SK-N-SH (cell line): Measurements from ENCODE around the gene WWC2. TPM values are rescaled to one million over a fixed set of nuclear protein-coding genes. Genes with fewer than 3 reads are reported as not detected.

Experiments
- CTCF ChIA-PET: fragments of 300-600, 350-600 bp; formaldehyde crosslinking; extraction: SDS; loops from one replicate; lab custom pipeline; 2021; lab: Yijun Ruan, JAX
- POLR2A ChIA-PET: fragments of 350-600 bp; sonication (Branson Sonifier 250); formaldehyde crosslinking; extraction: SDS; loops from one replicate; lab custom pipeline; 2020; ENCODE audit warnings: antibody characterized with exemption, inconsistent platforms; lab: Yijun Ruan, JAX
- DNase-seq: peaks from one replicate; pipeline ENCODE4 v3.0.0; 2012
- H2AFZ ChIP-seq: fragments of 200-600 bp; sonication (generic); 2 replicates; pipeline ENCODE4 v1.8.1; 2016; ENCODE audit warnings: antibody characterized with exemption, mild to moderate bottlenecking, low read depth
- H3F3A ChIP-seq: fragments of 200-600 bp; sonication (generic); replicated peaks from 2 replicates; pipeline ENCODE3; 2016; ENCODE audit warnings: antibody characterized with exemption, mild to moderate bottlenecking; ENCODE audit not compliant: insufficient read depth
- H3K27ac ChIP-seq, 2 experiments: fragments of 200-500 bp in 1 of 2; fragments of 200-600 bp in 1 of 2; sonication (Bioruptor generic) in 1 of 2; sonication (generic), shearing (Covaris generic) in 1 of 2; 2 replicates each; pipeline versions ENCODE4 v1.5.1 to v1.6.1; 2014 to 2016; ENCODE audit warnings: low read depth in 2 of 2, inconsistent platforms in 1 of 2, low read length in 1 of 2, mild to moderate bottlenecking in 1 of 2, mixed read lengths in 1 of 2
- H3K27me3 ChIP-seq: fragments of 200-600 bp; sonication (generic), shearing (Covaris generic); 2 replicates; pipeline ENCODE4 v1.6.1; 2016; ENCODE audit warnings: mixed run types; ENCODE audit not compliant: insufficient read depth
- H3K36me3 ChIP-seq, 2 experiments: fragments of 200-500 bp in 1 of 2; fragments of 200-600 bp in 1 of 2; sonication (Bioruptor generic) in 1 of 2; sonication (generic) in 1 of 2; replicated peaks in 1 of 2; 2 replicates each; pipeline versions ENCODE3 to v1.5.1; 2014 to 2016; ENCODE audit warnings: low read length in 1 of 2, mild to moderate bottlenecking in 1 of 2; ENCODE audit not compliant: insufficient read depth in 2 of 2, control insufficient read depth in 1 of 2
- H3K4me1 ChIP-seq, 2 experiments: fragments of 200-500 bp in 1 of 2; fragments of 200-600 bp in 1 of 2; sonication (Bioruptor generic) in 1 of 2; sonication (generic), shearing (Covaris generic) in 1 of 2; 2 replicates each; pipeline versions ENCODE4 v1.5.1 to v1.6.1; 2014 to 2016; ENCODE audit warnings: low read depth in 1 of 2, low read length in 1 of 2, mixed run types in 1 of 2; ENCODE audit not compliant: insufficient read depth in 2 of 2, control insufficient read depth in 1 of 2
- H3K4me2 ChIP-seq: fragments of 200-600 bp; sonication (generic), shearing (Covaris generic); 2 replicates; pipeline ENCODE4 v1.6.1; 2017; ENCODE audit warnings: mixed run types
- H3K4me3 ChIP-seq, 2 experiments: fragments of 200-500 bp in 1 of 2; fragments of 200-600 bp in 1 of 2; sonication (Bioruptor generic) in 1 of 2; sonication (generic), shearing (Covaris generic) in 1 of 2; 2 replicates each; pipeline versions ENCODE4 v1.5.1 to v1.8.1; 2014 to 2016; ENCODE audit warnings: low read depth in 2 of 2, inconsistent platforms in 1 of 2, low read length in 1 of 2, mild to moderate bottlenecking in 1 of 2, mixed read lengths in 1 of 2, moderate library complexity in 1 of 2
- H3K79me2 ChIP-seq: fragments of 200-600 bp; sonication (generic); 2 replicates; pipeline ENCODE4 v1.8.1; 2017; ENCODE audit warnings: mild to moderate bottlenecking; ENCODE audit not compliant: insufficient read depth
- H3K9ac ChIP-seq: fragments of 200-600 bp; sonication (generic); 2 replicates; pipeline ENCODE4 v1.6.1; 2017; ENCODE audit warnings: mixed run types
- H3K9me2 ChIP-seq: fragments of 200-600 bp; sonication (generic); 2 replicates; pipeline ENCODE4 v1.6.1; 2017; ENCODE audit warnings: mixed run types
- H3K9me3 ChIP-seq: fragments of 200-600 bp; sonication (generic); 2 replicates; pipeline ENCODE4 v1.6.1; 2017; ENCODE audit warnings: mixed run types, mild to moderate bottlenecking, moderate library complexity
- H4K20me1 ChIP-seq: fragments of 200-600 bp; sonication (generic); 2 replicates; pipeline ENCODE4 v1.6.1; 2017; ENCODE audit warnings: mild to moderate bottlenecking, mixed run types; ENCODE audit not compliant: insufficient read depth
- FOXJ3 ChIP-seq: sonication (generic); formaldehyde crosslinking; IDR thresholded peaks from 2 replicates; pipeline ENCODE4 v1.5.1; 2020; ENCODE audit warnings: mild to moderate bottlenecking, missing genetic modification reagents
- GABPA ChIP-seq: IDR thresholded peaks from 2 replicates; pipeline ENCODE4 v1.4.0; 2012; ENCODE audit warnings: low read depth, mild to moderate bottlenecking
- NFIC ChIP-seq: IDR thresholded peaks from 2 replicates; pipeline ENCODE4 v1.4.0; 2012; ENCODE audit warnings: borderline replicate concordance
- RCOR1 ChIP-seq: fragments of 150-350 bp; IDR thresholded peaks from 2 replicates; pipeline ENCODE4 v1.6.1; 2017; ENCODE audit warnings: antibody characterized with exemption, low read length
- RXRA ChIP-seq: IDR thresholded peaks from 2 replicates; pipeline ENCODE4 v1.4.0; 2012; ENCODE audit warnings: low read depth, mild to moderate bottlenecking, borderline replicate concordance
- SMC3 ChIP-seq: IDR thresholded peaks from 2 replicates; pipeline ENCODE4 v1.6.1; 2012; ENCODE audit warnings: low read depth, low read length, improper control_type of control experiment
- TAF1 ChIP-seq: IDR thresholded peaks from 2 replicates; pipeline ENCODE4 v1.6.1; 2012; ENCODE audit warnings: low read depth, mild to moderate bottlenecking, low read length, moderate library complexity, borderline replicate concordance
- WGBS: methylation state at CpG from one replicate; pipeline ENCODE4 v1.1.6; 2017; ENCODE audit warnings: low lambda C conversion rate; 5-methylcytosine and 5-hydroxymethylcytosine counted together
- polyA plus RNA-seq, 3 experiments: library from polyadenylated mRNA; depleted of rRNA; stranded (reverse); fragments of >200 nt; gene quantifications; 2 replicates each; pipeline ENCODE4 v1.2.3, GENCODE V29; 2012
- TF ChIP-seq, protein P1 (sequence below): IDR thresholded peaks from 2 replicates; pipeline ENCODE4 v1.6.1; 2012; ENCODE audit warnings: mild to moderate bottlenecking, low read depth, low read length, moderate library complexity
- TF ChIP-seq, protein P2 (sequence below): IDR thresholded peaks from 2 replicates; pipeline ENCODE4; 2012
- TF ChIP-seq, protein P3 (sequence below): IDR thresholded peaks from 2 replicates; pipeline ENCODE4 v1.4.0; 2012; ENCODE audit warnings: low read depth
- TF ChIP-seq, protein P4 (sequence below): fragments of 150-350 bp; IDR thresholded peaks from 2 replicates; pipeline ENCODE4 v1.6.1; 2017; ENCODE audit warnings: antibody characterized with exemption, low read length, low read depth, borderline replicate concordance

The WWC2 gene
- polyA plus RNA-seq, 1 of the 3 experiments (the other 2 are of a cell fraction) = 18.4 TPM

DNA sequence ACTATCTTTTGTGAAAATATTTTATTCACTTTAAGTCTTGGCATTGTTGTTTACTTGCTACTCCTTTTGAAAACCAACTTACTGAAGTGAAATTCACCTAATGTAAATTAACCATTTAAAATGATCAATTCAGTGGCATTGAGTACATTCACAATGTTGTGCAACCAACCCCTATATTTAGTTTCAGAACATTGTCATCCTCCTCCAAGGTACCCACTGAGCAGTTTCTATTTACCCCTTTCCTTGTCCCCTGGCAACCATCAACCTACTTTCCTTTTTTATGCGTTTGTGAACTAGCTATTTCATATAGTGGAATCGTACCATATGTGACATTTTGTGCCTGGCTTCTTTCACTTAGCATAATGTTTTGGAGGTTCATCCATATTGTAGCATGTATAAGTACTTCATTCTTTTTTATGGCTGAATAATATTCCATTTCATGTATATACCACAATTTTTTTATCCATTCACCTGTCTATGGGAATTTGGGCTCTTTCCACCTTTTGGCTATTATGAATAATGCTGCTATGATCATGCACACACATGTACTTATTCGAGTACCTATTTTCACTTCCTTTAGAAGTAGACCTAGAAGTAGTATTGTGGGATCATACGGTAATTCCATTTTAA lies 85.0 kb downstream of the WWC2 start (continued):
- TF ChIP-seq, protein P1, sequence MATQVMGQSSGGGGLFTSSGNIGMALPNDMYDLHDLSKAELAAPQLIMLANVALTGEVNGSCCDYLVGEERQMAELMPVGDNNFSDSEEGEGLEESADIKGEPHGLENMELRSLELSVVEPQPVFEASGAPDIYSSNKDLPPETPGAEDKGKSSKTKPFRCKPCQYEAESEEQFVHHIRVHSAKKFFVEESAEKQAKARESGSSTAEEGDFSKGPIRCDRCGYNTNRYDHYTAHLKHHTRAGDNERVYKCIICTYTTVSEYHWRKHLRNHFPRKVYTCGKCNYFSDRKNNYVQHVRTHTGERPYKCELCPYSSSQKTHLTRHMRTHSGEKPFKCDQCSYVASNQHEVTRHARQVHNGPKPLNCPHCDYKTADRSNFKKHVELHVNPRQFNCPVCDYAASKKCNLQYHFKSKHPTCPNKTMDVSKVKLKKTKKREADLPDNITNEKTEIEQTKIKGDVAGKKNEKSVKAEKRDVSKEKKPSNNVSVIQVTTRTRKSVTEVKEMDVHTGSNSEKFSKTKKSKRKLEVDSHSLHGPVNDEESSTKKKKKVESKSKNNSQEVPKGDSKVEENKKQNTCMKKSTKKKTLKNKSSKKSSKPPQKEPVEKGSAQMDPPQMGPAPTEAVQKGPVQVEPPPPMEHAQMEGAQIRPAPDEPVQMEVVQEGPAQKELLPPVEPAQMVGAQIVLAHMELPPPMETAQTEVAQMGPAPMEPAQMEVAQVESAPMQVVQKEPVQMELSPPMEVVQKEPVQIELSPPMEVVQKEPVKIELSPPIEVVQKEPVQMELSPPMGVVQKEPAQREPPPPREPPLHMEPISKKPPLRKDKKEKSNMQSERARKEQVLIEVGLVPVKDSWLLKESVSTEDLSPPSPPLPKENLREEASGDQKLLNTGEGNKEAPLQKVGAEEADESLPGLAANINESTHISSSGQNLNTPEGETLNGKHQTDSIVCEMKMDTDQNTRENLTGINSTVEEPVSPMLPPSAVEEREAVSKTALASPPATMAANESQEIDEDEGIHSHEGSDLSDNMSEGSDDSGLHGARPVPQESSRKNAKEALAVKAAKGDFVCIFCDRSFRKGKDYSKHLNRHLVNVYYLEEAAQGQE = no peak
- no peak for TF ChIP-seq FOXJ3 (CRISPR knock-in tag)
- TF ChIP-seq SMC3 = no peak
- TF ChIP-seq, protein P2, sequence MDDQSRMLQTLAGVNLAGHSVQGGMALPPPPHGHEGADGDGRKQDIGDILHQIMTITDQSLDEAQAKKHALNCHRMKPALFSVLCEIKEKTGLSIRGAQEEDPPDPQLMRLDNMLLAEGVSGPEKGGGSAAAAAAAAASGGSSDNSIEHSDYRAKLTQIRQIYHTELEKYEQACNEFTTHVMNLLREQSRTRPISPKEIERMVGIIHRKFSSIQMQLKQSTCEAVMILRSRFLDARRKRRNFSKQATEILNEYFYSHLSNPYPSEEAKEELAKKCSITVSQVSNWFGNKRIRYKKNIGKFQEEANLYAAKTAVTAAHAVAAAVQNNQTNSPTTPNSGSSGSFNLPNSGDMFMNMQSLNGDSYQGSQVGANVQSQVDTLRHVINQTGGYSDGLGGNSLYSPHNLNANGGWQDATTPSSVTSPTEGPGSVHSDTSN = no peak
- TF ChIP-seq RCOR1 = no peak

DNA sequence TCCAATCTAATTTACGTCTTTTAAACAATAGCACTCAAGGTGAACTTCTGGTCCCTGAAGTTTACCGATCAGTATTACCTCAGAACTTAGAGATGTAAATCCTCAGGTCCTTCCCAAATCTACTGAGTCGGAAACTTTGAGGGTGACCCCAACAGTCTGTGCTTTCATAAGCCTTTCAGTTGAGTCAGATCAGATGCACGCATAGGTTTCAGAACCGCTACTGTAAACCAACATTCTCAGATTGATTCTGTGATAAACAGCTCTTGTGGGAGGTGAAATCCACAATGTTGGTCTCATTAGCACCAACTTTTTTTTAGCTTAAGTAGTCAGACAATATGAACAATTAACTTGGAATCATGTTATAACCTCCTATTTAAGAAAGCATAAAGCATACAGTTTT lies 86.0 kb downstream of the WWC2 start:
- Histone ChIP-seq H3K4me3 (no peak overlapping the region), H3K9ac (no peak overlapping the region), H3K9me3 (no peaks in the 10 kb centered on the region), H3K36me3 (peaks cover 0 to 9% of the 10 kb centered on the region in 2 experiments), H3K4me2 (no peak overlapping the region), H3K4me1 (peaks cover 3 to 47% of the 10 kb centered on the region in 2 experiments; a peak in 2 of 4 replicates), H3K79me2 (peaks cover 81% of the 10 kb centered on the region), H4K20me1 (peaks cover 8% of the 10 kb centered on the region; the same call in 1 of the 2 replicates), H3K27ac (no peak overlapping the region), H3K27me3 (no peaks in the 10 kb centered on the region), H3K9me2 (no peaks in the 10 kb centered on the region), H3F3A (peaks cover 24% of the 10 kb centered on the region), H2AFZ (no peak overlapping the region)
- 73% methylated on average over 5 of the region's 5 CpGs for WGBS
- no peak for DNase-seq
- ChIA-PET POLR2A (no interaction called here), CTCF (no interaction called here)
- TF ChIP-seq, protein P3, sequence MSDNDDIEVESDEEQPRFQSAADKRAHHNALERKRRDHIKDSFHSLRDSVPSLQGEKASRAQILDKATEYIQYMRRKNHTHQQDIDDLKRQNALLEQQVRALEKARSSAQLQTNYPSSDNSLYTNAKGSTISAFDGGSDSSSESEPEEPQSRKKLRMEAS = no peak
- TF ChIP-seq, protein P1 = no peak
- TF ChIP-seq GABPA (no peak), RXRA (no peak), TAF1 (no peak), NFIC (no peak)
- TF ChIP-seq, protein P4, sequence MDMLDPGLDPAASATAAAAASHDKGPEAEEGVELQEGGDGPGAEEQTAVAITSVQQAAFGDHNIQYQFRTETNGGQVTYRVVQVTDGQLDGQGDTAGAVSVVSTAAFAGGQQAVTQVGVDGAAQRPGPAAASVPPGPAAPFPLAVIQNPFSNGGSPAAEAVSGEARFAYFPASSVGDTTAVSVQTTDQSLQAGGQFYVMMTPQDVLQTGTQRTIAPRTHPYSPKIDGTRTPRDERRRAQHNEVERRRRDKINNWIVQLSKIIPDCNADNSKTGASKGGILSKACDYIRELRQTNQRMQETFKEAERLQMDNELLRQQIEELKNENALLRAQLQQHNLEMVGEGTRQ = no peak
